IMR-90 (cell line): Measurements from ENCODE around the gene LEMD1. TPM values are rescaled to one million over a fixed set of nuclear protein-coding genes. Genes with fewer than 3 reads are reported as not detected.

Source experiments
- ATAC-seq: fragments of 200-7000 bp; cut with Tn5 transposase; 2 replicates; pipeline ENCODE4 v1.9.1; 2020; ENCODE audit warnings: low read depth, mild to moderate bottlenecking, moderate library complexity
- BruUV-seq: library from RNA; stranded (reverse); fragments of 400-500 nt; replicated peaks from 2 replicates; lab custom pipeline; 2021; lab: Mats Ljungman, UMichigan
- CTCF ChIA-PET: fragments of 300-600 bp; formaldehyde crosslinking; extraction: SDS; loops from one replicate; lab custom pipeline; 2021; ENCODE audit warnings: antibody characterized with exemption; lab: Yijun Ruan, JAX
- POLR2A ChIA-PET: fragments of 300-600 bp; sonication (Branson Sonifier 250); formaldehyde crosslinking; loops from one replicate; lab custom pipeline; 2022; ENCODE audit warnings: antibody characterized with exemption; ENCODE audit not compliant: unreplicated experiment; lab: Charles Lee
- DNase-seq: peaks from one replicate; pipeline ENCODE4 v3.0.0; 2013
- H2AFZ ChIP-seq: replicated peaks from 2 replicates; pipeline ENCODE3; 2013; ENCODE audit warnings: low read length, mild to moderate bottlenecking; ENCODE audit not compliant: poor library complexity
- H2AK5ac ChIP-seq: 2 replicates; pipeline ENCODE4 v1.6.1; 2013; ENCODE audit warnings: low read depth, low read length, inconsistent platforms
- H2AK9ac ChIP-seq: replicated peaks from 2 replicates; pipeline ENCODE3; 2013; ENCODE audit warnings: mild to moderate bottlenecking, low read depth, low read length, moderate library complexity; ENCODE audit not compliant: poor library complexity
- H2BK120ac ChIP-seq: 2 replicates; pipeline ENCODE4 v1.6.1; 2013; ENCODE audit warnings: low read depth, low read length, inconsistent platforms
- H2BK15ac ChIP-seq: 3 replicates; pipeline ENCODE4 v1.6.1; 2013; ENCODE audit warnings: low read depth, low read length, inconsistent platforms
- H2BK20ac ChIP-seq: 2 replicates; pipeline ENCODE4 v1.6.1; 2013; ENCODE audit warnings: low read depth, mild to moderate bottlenecking, inconsistent platforms, low read length, moderate library complexity
- H2BK5ac ChIP-seq: 2 replicates; pipeline ENCODE4 v1.6.1; 2013; ENCODE audit warnings: mild to moderate bottlenecking, low read depth, low read length, inconsistent platforms; ENCODE audit not compliant: poor library complexity, severe bottlenecking
- H3K14ac ChIP-seq: replicated peaks from 2 replicates; pipeline ENCODE4 v1.6.1; 2013; ENCODE audit warnings: low read depth, low read length, inconsistent platforms
- H3K18ac ChIP-seq: 2 replicates; pipeline ENCODE4 v1.6.1; 2013; ENCODE audit warnings: low read depth, low read length, control low read depth
- H3K23ac ChIP-seq: 2 replicates; pipeline ENCODE4 v1.6.1; 2013; ENCODE audit warnings: low read depth, low read length, inconsistent platforms
- H3K27ac ChIP-seq: 2 replicates; pipeline ENCODE4 v1.5.1; 2013; ENCODE audit warnings: mild to moderate bottlenecking, control low read depth, low read length; ENCODE audit not compliant: insufficient read depth
- H3K27me3 ChIP-seq: 2 replicates; pipeline ENCODE4 v1.6.1; 2013; ENCODE audit warnings: low read length; ENCODE audit not compliant: control insufficient read depth, insufficient read depth
- H3K36me3 ChIP-seq: 2 replicates; pipeline ENCODE4 v1.6.1; 2013; ENCODE audit warnings: low read length, mixed read lengths; ENCODE audit not compliant: control insufficient read depth, insufficient read depth
- H3K4ac ChIP-seq: 2 replicates; pipeline ENCODE4 v1.6.1; 2013; ENCODE audit warnings: low read depth, low read length, inconsistent platforms
- H3K4me1 ChIP-seq: 2 replicates; pipeline ENCODE4 v1.6.1; 2013; ENCODE audit warnings: low read length, mixed read lengths; ENCODE audit not compliant: control insufficient read depth, insufficient read depth
- H3K4me2 ChIP-seq: 2 replicates; pipeline ENCODE4 v1.6.1; 2013; ENCODE audit warnings: low read depth, mild to moderate bottlenecking, control low read depth, low read length, moderate library complexity
- H3K4me3 ChIP-seq: 2 replicates; pipeline ENCODE4 v1.5.1; 2013; ENCODE audit warnings: low read depth, mild to moderate bottlenecking, control low read depth, low read length, moderate library complexity; ENCODE audit not compliant: insufficient read depth
- H3K56ac ChIP-seq: 2 replicates; pipeline ENCODE4 v1.6.1; 2013; ENCODE audit warnings: low read length, inconsistent platforms; ENCODE audit not compliant: insufficient read depth; ENCODE audit errors: extremely low read depth
- H3K79me1 ChIP-seq, 2 experiments: 2 replicates each; pipeline ENCODE4 v1.6.1; 2013; ENCODE audit warnings: low read length in 2 of 2, inconsistent platforms in 1 of 2, low read depth in 1 of 2
- H3K9ac ChIP-seq: 2 replicates; pipeline ENCODE4 v1.6.1; 2013; ENCODE audit warnings: low read depth, low read length, control low read depth
- H3K9me1 ChIP-seq: 2 replicates; pipeline ENCODE4 v1.6.1; 2013; ENCODE audit warnings: low read length, inconsistent platforms; ENCODE audit not compliant: insufficient read depth
- H3K9me3 ChIP-seq: 2 replicates; pipeline ENCODE4 v1.6.1; 2013; ENCODE audit warnings: low read length; ENCODE audit not compliant: control insufficient read depth, insufficient read depth
- H4K20me1 ChIP-seq: 2 replicates; pipeline ENCODE4 v1.6.1; 2013; ENCODE audit warnings: low read length, inconsistent platforms; ENCODE audit not compliant: insufficient read depth
- H4K5ac ChIP-seq: 2 replicates; pipeline ENCODE4 v1.6.1; 2013; ENCODE audit warnings: mild to moderate bottlenecking, low read depth, low read length, control low read depth
- H4K8ac ChIP-seq, 2 experiments: 2 replicates each; pipeline ENCODE4 v1.6.1; 2013; ENCODE audit warnings: low read depth in 2 of 2, low read length in 2 of 2, control low read depth in 1 of 2, inconsistent platforms in 1 of 2
- H4K91ac ChIP-seq: 2 replicates; pipeline ENCODE4 v1.6.1; 2013; ENCODE audit warnings: low read depth, low read length, inconsistent platforms; ENCODE audit not compliant: insufficient read depth
- BHLHE40 ChIP-seq: fragments of 150-350 bp; IDR thresholded peaks from 2 replicates; pipeline ENCODE4 v1.6.1; 2016; ENCODE audit warnings: mild to moderate bottlenecking, low read depth, low read length
- CEBPB ChIP-seq: IDR thresholded peaks from 2 replicates; pipeline ENCODE4 v1.6.1; 2012; ENCODE audit warnings: low read depth, low read length, improper control_type of control experiment
- ELK1 ChIP-seq: fragments of 150-350 bp; IDR thresholded peaks from 2 replicates; pipeline ENCODE4 v1.6.1; 2016; ENCODE audit warnings: low read depth, mild to moderate bottlenecking, low read length, moderate library complexity, borderline replicate concordance
- FOS ChIP-seq: fragments of 150-350 bp; IDR thresholded peaks from 2 replicates; pipeline ENCODE4 v1.6.1; 2016; ENCODE audit warnings: low read depth, low read length
- RAD21 ChIP-seq: IDR thresholded peaks from 2 replicates; pipeline ENCODE4 v1.6.1; 2012; ENCODE audit warnings: low read length, improper control_type of control experiment
- RCOR1 ChIP-seq: IDR thresholded peaks from 2 replicates; pipeline ENCODE4 v1.6.1; 2012; ENCODE audit warnings: mild to moderate bottlenecking, low read length, improper control_type of control experiment; ENCODE audit not compliant: insufficient replicate concordance
- WGBS, 2 experiments: methylation state at CpG; one replicate each; pipeline versions ENCODE4 v1.1.5 to v1.1.7; 2013; ENCODE audit warnings: missing lambda C conversion rate in 2 of 2; ENCODE audit not compliant: insufficient read length in 1 of 2; ENCODE audit errors: extremely low coverage in 2 of 2; 5-methylcytosine and 5-hydroxymethylcytosine counted together
- dilution Hi-C: fragments of 300-500 bp; cut with HindIII; formaldehyde crosslinking; loops from one replicate; pipeline ENCODE4 v1.14.3; 2018; ENCODE audit warnings: low sequenced_read_pairs; ENCODE audit not compliant: unreplicated experiment
- in situ Hi-C: fragments of 300-500 bp; cut with MboI; formaldehyde crosslinking; loops from 3 replicates; pipeline ENCODE4 v1.14.3; 2019; ENCODE audit warnings: low sequenced_read_pairs, inconsistent platforms, mixed read lengths
- intact Hi-C: fragments of 100-400 bp; cut with micrococcal nuclease; formaldehyde crosslinking; loops from 2 replicates; pipeline ENCODE4 v1.10.0; 2022
- polyA plus RNA-seq, 3 experiments: library from polyadenylated mRNA; depleted of rRNA; stranded (reverse); fragments of >200 nt; gene quantifications; 2 replicates each; pipeline ENCODE4 v1.2.3, GENCODE V29; 2012; ENCODE audit warnings: low replicate concordance in 1 of 3
- total RNA-seq: library from RNA; depleted of rRNA; stranded (reverse); fragments of >200 nt; gene quantifications from 2 replicates; pipeline ENCODE4 v1.2.3, GENCODE V29; 2012
- TF ChIP-seq, protein P1 (sequence below): conservative IDR thresholded peaks from 2 replicates; pipeline ENCODE4 v1.5.1; 2012; ENCODE audit warnings: mild to moderate bottlenecking, low read depth, low read length, improper control_type of control experiment

LEMD1 gene
- total and polyA plus RNA-seq, 2 of the 4 experiments (the other 2 are of a cell fraction): not detected

- Histone ChIP-seq H3K4me1 (no peaks in the 10 kb centered on the region; the same call in 1 of the 2 replicates), H3K9me3 (no peaks in the 10 kb centered on the region), H3K4ac (no peak overlapping the region), H3K36me3 (no peaks in the 10 kb centered on the region), H2BK15ac (no peak overlapping the region), H3K18ac (no peak overlapping the region), H3K14ac (no peak overlapping the region), H4K8ac (no peak overlapping the region), H4K5ac (no peak overlapping the region), H4K91ac (no peak overlapping the region), H2BK5ac (no peak overlapping the region), H3K23ac (no peak overlapping the region), H3K9me1 (no peaks in the 10 kb centered on the region), H3K4me2 (no peak overlapping the region), H2AFZ (no peak overlapping the region), H2AK9ac (no peak overlapping the region), H3K9ac (no peak overlapping the region; the same call in 1 of the 2 replicates), H2AK5ac (no peak overlapping the region), H2BK20ac (no peak overlapping the region), H3K79me1 (no peaks in the 10 kb centered on the region), H3K4me3 (no peak overlapping the region), H3K56ac (no peak overlapping the region), H4K20me1 (no peaks in the 10 kb centered on the region), H3K27me3 (peaks cover 50% of the 10 kb centered on the region), H2BK120ac (no peak overlapping the region), H3K27ac (no peak overlapping the region)
- TF ChIP-seq RAD21: no peak
- no peak for TF ChIP-seq ELK1
- TF ChIP-seq BHLHE40: no peak
- TF ChIP-seq CEBPB: no peak
- TF ChIP-seq, protein P1, sequence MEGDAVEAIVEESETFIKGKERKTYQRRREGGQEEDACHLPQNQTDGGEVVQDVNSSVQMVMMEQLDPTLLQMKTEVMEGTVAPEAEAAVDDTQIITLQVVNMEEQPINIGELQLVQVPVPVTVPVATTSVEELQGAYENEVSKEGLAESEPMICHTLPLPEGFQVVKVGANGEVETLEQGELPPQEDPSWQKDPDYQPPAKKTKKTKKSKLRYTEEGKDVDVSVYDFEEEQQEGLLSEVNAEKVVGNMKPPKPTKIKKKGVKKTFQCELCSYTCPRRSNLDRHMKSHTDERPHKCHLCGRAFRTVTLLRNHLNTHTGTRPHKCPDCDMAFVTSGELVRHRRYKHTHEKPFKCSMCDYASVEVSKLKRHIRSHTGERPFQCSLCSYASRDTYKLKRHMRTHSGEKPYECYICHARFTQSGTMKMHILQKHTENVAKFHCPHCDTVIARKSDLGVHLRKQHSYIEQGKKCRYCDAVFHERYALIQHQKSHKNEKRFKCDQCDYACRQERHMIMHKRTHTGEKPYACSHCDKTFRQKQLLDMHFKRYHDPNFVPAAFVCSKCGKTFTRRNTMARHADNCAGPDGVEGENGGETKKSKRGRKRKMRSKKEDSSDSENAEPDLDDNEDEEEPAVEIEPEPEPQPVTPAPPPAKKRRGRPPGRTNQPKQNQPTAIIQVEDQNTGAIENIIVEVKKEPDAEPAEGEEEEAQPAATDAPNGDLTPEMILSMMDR: no peak
- TF ChIP-seq RCOR1: no peak
- TF ChIP-seq FOS: no peak
- ATAC-seq (no peak), DNase-seq (no peak)
- CTCF ChIA-PET: interaction anchor here (0.7 to 2.0 kb wide), 25 partner anchors 9 to 305 kb away, joined by 3 to 35 read pairs (median 4); no protein-coding TSS in a partner anchor
- no CpG with 5 or more reads among the region's 6 CpGs for WGBS, 2 experiments
- in situ Hi-C loops (loop anchor here (5.0 kb wide), 1 partner anchor 134 kb away; no protein-coding TSS in a partner anchor), dilution Hi-C loops (no loop called here), intact Hi-C loops (loop anchor here (1.0 to 10.0 kb wide), 4 partner anchors 77 to 301 kb away; no protein-coding TSS in a partner anchor)
- no TSS peak for BruUV-seq
- POLR2A ChIA-PET: no interaction called here
Observed at GRCh38 chr1:205353612-205354011, 68.2 kb downstream of the LEMD1 start.
